ENCODE measurements around the gene XYLB. TPM values are rescaled to one million over a fixed set of nuclear protein-coding genes. Genes with fewer than 3 reads are reported as not detected.

The XYLB gene
- total RNA-seq, 3 donors from 2014 or later (not counting 1 experiment from before 2014, with no cell fraction given) = 1.6 to 3.7 (median 2.4) TPM

GRCh38 chr3:38345879-38346586 lies 552 bp upstream of the XYLB start:
- TF ChIP-seq, protein P1, sequence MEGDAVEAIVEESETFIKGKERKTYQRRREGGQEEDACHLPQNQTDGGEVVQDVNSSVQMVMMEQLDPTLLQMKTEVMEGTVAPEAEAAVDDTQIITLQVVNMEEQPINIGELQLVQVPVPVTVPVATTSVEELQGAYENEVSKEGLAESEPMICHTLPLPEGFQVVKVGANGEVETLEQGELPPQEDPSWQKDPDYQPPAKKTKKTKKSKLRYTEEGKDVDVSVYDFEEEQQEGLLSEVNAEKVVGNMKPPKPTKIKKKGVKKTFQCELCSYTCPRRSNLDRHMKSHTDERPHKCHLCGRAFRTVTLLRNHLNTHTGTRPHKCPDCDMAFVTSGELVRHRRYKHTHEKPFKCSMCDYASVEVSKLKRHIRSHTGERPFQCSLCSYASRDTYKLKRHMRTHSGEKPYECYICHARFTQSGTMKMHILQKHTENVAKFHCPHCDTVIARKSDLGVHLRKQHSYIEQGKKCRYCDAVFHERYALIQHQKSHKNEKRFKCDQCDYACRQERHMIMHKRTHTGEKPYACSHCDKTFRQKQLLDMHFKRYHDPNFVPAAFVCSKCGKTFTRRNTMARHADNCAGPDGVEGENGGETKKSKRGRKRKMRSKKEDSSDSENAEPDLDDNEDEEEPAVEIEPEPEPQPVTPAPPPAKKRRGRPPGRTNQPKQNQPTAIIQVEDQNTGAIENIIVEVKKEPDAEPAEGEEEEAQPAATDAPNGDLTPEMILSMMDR (IDR thresholded peaks at IDR 0.05) = no peak
- no peak overlapping the region for H3K4me3 ChIP-seq (ENCODE audit: low read length)
- ATAC-seq (peak; percentile 16 to 40 (median 23)), DNase-seq (no peak)
- H3K27me3 ChIP-seq (ENCODE audit: control insufficient read depth, insufficient read depth, low read length) = no peaks in the 10 kb centered on the region
- peaks cover 0 to 5% of the 10 kb centered on the region in 2 donors for H3K27me3 Mint-ChIP-seq (ENCODE audit: low read depth in 2 of 2)
- peaks cover 0 to 10% of the 10 kb centered on the region in 2 donors for H3K4me1 Mint-ChIP-seq
- intact Hi-C loops (cut with micrococcal nuclease) = loop anchor here (2.0 kb wide), 1 partner anchor 135 kb away; no protein-coding TSS in a partner anchor
- H3K9me3 Mint-ChIP-seq = no peaks in the 10 kb centered on the region
- peak overlapping the region; percentile 18 to 80 for H3K27ac Mint-ChIP-seq
- no peak overlapping the region for H3K27ac ChIP-seq (ENCODE audit: low read length)
- 45% methylated on average over 10 of the region's 10 CpGs for WGBS (ENCODE audit: insufficient coverage)
- H3K4me3 Mint-ChIP-seq = peak overlapping the region; percentile 85
- H3K4me1 ChIP-seq (ENCODE audit: control insufficient read depth, insufficient read depth, low read length) = peaks cover 13% of the 10 kb centered on the region
- H3K9me3 ChIP-seq (ENCODE audit: control insufficient read depth, insufficient read depth, low read length) = no peaks in the 10 kb centered on the region
- H3K36me3 ChIP-seq (ENCODE audit: control insufficient read depth, insufficient read depth, low read length) = no peaks in the 10 kb centered on the region
- no peaks in the 10 kb centered on the region for H3K36me3 Mint-ChIP-seq

DNA sequence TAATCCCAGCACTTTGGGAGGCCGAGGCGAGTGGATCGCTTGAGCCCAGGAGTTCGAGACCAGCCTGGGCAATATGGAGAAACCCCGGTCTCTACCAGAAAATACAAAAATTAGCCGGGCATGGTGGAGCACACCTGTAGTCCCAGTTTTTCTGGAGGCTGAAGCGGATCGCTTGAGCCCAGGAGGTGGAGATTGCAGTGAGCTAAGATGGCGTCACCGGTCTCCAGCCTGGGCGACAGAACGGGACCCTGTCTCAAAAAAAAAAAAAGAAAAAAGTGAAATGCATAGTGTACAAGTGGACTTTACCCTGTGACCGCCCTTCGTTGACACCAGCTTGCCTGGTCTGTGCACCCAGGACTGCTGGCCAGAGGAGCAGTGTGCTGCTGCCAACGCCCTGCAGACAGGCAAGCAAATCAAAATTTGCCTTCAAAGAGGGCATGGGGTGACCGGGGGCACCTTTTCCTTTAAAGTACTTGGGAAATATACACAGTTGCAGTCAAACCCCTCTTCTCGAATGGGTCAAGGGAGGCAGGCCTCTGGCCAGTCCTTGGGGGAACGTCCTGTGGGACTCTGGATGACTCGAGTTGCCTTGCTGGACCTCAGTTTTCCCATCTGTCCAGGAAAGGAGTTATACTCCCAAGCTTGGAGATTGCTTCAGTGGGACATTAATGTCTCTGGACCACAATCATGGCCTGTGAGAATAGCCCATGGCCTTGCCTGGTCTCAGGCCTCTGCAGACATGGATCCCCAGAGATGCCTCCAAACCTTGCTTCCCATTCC lies 1.0 kb downstream of the XYLB start:
- DNase-seq (no peak), ATAC-seq (no peak)
- Histone ChIP-seq H3K27ac (ENCODE audit: low read length) (no peak overlapping the region), H3K27me3 (ENCODE audit: control insufficient read depth, insufficient read depth, low read length) (no peaks in the 10 kb centered on the region), H3K9me3 (ENCODE audit: control insufficient read depth, insufficient read depth, low read length) (no peaks in the 10 kb centered on the region), H3K4me1 (ENCODE audit: control insufficient read depth, insufficient read depth, low read length) (peaks cover 13% of the 10 kb centered on the region), H3K4me3 (ENCODE audit: low read length) (peak overlapping the region; percentile 52), H3K36me3 (ENCODE audit: control insufficient read depth, insufficient read depth, low read length) (no peaks in the 10 kb centered on the region)
- H3K4me3 Mint-ChIP-seq = peak overlapping the region; percentile 56
- 95% methylated on average over 19 of the region's 19 CpGs for WGBS (ENCODE audit: insufficient coverage)
- peaks cover 0 to 5% of the 10 kb centered on the region in 2 donors for H3K27me3 Mint-ChIP-seq (ENCODE audit: low read depth in 2 of 2)
- peaks cover 0 to 10% of the 10 kb centered on the region in 2 donors for H3K4me1 Mint-ChIP-seq
- peak overlapping the region in 1 of 2 donors; percentile 80 for H3K27ac Mint-ChIP-seq
- TF ChIP-seq, protein P1 (IDR thresholded peaks at IDR 0.05) = no peak
- H3K9me3 Mint-ChIP-seq = no peaks in the 10 kb centered on the region
- intact Hi-C loops (cut with micrococcal nuclease) = loop anchor here (2.0 kb wide), 1 partner anchor 133 kb away; no protein-coding TSS in a partner anchor
- no peaks in the 10 kb centered on the region for H3K36me3 Mint-ChIP-seq

- Mint-ChIP-seq H3K4me3 (no peak overlapping the region), H3K4me1 (peaks cover 0 to 10% of the 10 kb centered on the region in 2 donors), H3K27ac (no peak overlapping the region), H3K9me3 (no peaks in the 10 kb centered on the region), H3K36me3 (no peaks in the 10 kb centered on the region), H3K27me3 (ENCODE audit: low read depth in 2 of 2) (peaks cover 0 to 3% of the 10 kb centered on the region in 2 donors)
- Histone ChIP-seq H3K9me3 (ENCODE audit: control insufficient read depth, insufficient read depth, low read length) (no peaks in the 10 kb centered on the region), H3K27me3 (ENCODE audit: control insufficient read depth, insufficient read depth, low read length) (no peaks in the 10 kb centered on the region), H3K27ac (ENCODE audit: low read length) (no peak overlapping the region), H3K4me3 (ENCODE audit: low read length) (no peak overlapping the region), H3K36me3 (ENCODE audit: control insufficient read depth, insufficient read depth, low read length) (no peaks in the 10 kb centered on the region), H3K4me1 (ENCODE audit: control insufficient read depth, insufficient read depth, low read length) (peaks cover 13% of the 10 kb centered on the region)
- WGBS (ENCODE audit: insufficient coverage) = 83% methylated on average over 4 of the region's 4 CpGs
- DNase-seq (no peak), ATAC-seq (no peak)
- TF ChIP-seq, protein P1 (IDR thresholded peaks at IDR 0.05) = no peak
- intact Hi-C loops (cut with micrococcal nuclease) = no loop called here
These were observed 2.3 kb downstream of the XYLB start for GRCh38 chr3:38348903-38349302.
